ENCODE results near the gene ABTB1.

Gene ABTB1

GRCh38 chr3:127658234-127658633 lies 14.5 kb upstream of the ABTB1 start:
- no peak overlapping the region for H2AFZ ChIP-seq (ENCODE audit: low read length)
- H3K4me3 ChIP-seq (ENCODE audit: low read depth, low read length, poor library complexity, severe bottlenecking) = no peak overlapping the region
- no peaks in the 10 kb centered on the region for H3K27me3 ChIP-seq (ENCODE audit: insufficient read depth, low read length)
- H4K20me1 ChIP-seq (ENCODE audit: insufficient read depth, low read length) = no peaks in the 10 kb centered on the region
- H3K9me3 ChIP-seq (ENCODE audit: low read length) = no peaks in the 10 kb centered on the region
- H3K4me1 ChIP-seq (ENCODE audit: insufficient read depth, low read length, severe bottlenecking) = no peaks in the 10 kb centered on the region
- no peaks in the 10 kb centered on the region for H3F3A ChIP-seq (ENCODE audit: insufficient read depth, low read length)
- peaks cover 12% of the 10 kb centered on the region; the same call in 1 of the 2 replicates for H3K36me3 ChIP-seq (ENCODE audit: insufficient read depth, low read length)
- no peak overlapping the region for H3K9ac ChIP-seq (ENCODE audit: low read length)
- no peak overlapping the region for H3K4me2 ChIP-seq (ENCODE audit: low read length)
- TF ChIP-seq, protein P1, sequence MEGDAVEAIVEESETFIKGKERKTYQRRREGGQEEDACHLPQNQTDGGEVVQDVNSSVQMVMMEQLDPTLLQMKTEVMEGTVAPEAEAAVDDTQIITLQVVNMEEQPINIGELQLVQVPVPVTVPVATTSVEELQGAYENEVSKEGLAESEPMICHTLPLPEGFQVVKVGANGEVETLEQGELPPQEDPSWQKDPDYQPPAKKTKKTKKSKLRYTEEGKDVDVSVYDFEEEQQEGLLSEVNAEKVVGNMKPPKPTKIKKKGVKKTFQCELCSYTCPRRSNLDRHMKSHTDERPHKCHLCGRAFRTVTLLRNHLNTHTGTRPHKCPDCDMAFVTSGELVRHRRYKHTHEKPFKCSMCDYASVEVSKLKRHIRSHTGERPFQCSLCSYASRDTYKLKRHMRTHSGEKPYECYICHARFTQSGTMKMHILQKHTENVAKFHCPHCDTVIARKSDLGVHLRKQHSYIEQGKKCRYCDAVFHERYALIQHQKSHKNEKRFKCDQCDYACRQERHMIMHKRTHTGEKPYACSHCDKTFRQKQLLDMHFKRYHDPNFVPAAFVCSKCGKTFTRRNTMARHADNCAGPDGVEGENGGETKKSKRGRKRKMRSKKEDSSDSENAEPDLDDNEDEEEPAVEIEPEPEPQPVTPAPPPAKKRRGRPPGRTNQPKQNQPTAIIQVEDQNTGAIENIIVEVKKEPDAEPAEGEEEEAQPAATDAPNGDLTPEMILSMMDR (IDR thresholded peaks at IDR 0.05; ENCODE audit: low read length) = no peak
- TF ChIP-seq EZH2 (IDR thresholded peaks at IDR 0.05; ENCODE audit: borderline replicate concordance, low read length) = no peak
- H3K9me2 ChIP-seq (ENCODE audit: low read depth, low read length) = no peaks in the 10 kb centered on the region
- no peaks in the 10 kb centered on the region for H3K79me2 ChIP-seq (ENCODE audit: insufficient read depth, low read length)
- no peak overlapping the region for H3K27ac ChIP-seq (ENCODE audit: low read depth, low read length, poor library complexity, severe bottlenecking)

- H3K9me3 ChIP-seq (ENCODE audit: low read length) = no peaks in the 10 kb centered on the region
- no peak for TF ChIP-seq EZH2 (IDR thresholded peaks at IDR 0.05; ENCODE audit: borderline replicate concordance, low read length)
- TF ChIP-seq, protein P1 (IDR thresholded peaks at IDR 0.05; ENCODE audit: low read length) = no peak
- H3F3A ChIP-seq (ENCODE audit: insufficient read depth, low read length) = no peaks in the 10 kb centered on the region
Observed at GRCh38 chr3:127660621-127661251, 12.0 kb upstream of the ABTB1 start.

DNA sequence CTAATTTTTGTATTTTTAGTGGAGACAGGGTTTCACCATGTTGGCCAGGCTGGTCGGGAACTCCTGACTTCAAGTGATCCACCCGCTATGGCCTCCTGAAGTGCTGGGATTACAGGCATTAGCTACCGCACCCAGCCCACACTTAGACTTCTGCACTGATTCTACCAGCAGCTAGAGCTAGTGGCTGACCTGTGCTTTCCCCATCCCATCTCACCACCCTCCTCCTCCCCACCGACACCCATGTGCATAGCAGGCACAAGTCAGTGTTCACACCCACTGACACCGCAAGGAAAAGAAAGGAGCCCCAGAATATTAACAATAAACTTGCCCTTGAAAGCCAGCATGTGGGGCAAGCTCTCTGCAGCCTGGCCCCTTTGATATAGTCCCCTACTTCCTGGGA lies 11.2 kb upstream of the ABTB1 start:
- no peak overlapping the region for H3K9ac ChIP-seq (ENCODE audit: low read length)
- TF ChIP-seq, protein P1 (IDR thresholded peaks at IDR 0.05; ENCODE audit: low read length) = no peak
- no peak for TF ChIP-seq EZH2 (IDR thresholded peaks at IDR 0.05; ENCODE audit: borderline replicate concordance, low read length)
- H3K4me1 ChIP-seq (ENCODE audit: insufficient read depth, low read length, severe bottlenecking) = no peaks in the 10 kb centered on the region
- H4K20me1 ChIP-seq (ENCODE audit: insufficient read depth, low read length) = no peaks in the 10 kb centered on the region
- H2AFZ ChIP-seq (ENCODE audit: low read length) = no peak overlapping the region
- H3K36me3 ChIP-seq (ENCODE audit: insufficient read depth, low read length) = peaks cover 27% of the 10 kb centered on the region
- no peaks in the 10 kb centered on the region for H3K9me3 ChIP-seq (ENCODE audit: low read length)
- H3K4me3 ChIP-seq (ENCODE audit: low read depth, low read length, poor library complexity, severe bottlenecking) = no peak overlapping the region
- no peaks in the 10 kb centered on the region for H3K79me2 ChIP-seq (ENCODE audit: insufficient read depth, low read length)
- H3K27ac ChIP-seq (ENCODE audit: low read depth, low read length, poor library complexity, severe bottlenecking) = no peak overlapping the region
- H3F3A ChIP-seq (ENCODE audit: insufficient read depth, low read length) = no peaks in the 10 kb centered on the region
- H3K9me2 ChIP-seq (ENCODE audit: low read depth, low read length) = no peaks in the 10 kb centered on the region
- no peak overlapping the region for H3K4me2 ChIP-seq (ENCODE audit: low read length)
- H3K27me3 ChIP-seq (ENCODE audit: insufficient read depth, low read length) = no peaks in the 10 kb centered on the region

More at GRCh38 chr3:127660621-127661251, 12.0 kb upstream of the ABTB1 start:
- no peak overlapping the region for H3K27ac ChIP-seq (ENCODE audit: low read depth, low read length, poor library complexity, severe bottlenecking)
- no peak overlapping the region for H3K4me2 ChIP-seq (ENCODE audit: low read length)
- no peaks in the 10 kb centered on the region for H3K4me1 ChIP-seq (ENCODE audit: insufficient read depth, low read length, severe bottlenecking)
- H3K27me3 ChIP-seq (ENCODE audit: insufficient read depth, low read length) = no peaks in the 10 kb centered on the region
- peaks cover 22% of the 10 kb centered on the region for H3K36me3 ChIP-seq (ENCODE audit: insufficient read depth, low read length)
- no peaks in the 10 kb centered on the region for H4K20me1 ChIP-seq (ENCODE audit: insufficient read depth, low read length)
- H3K4me3 ChIP-seq (ENCODE audit: low read depth, low read length, poor library complexity, severe bottlenecking) = no peak overlapping the region
- no peak overlapping the region for H2AFZ ChIP-seq (ENCODE audit: low read length)
- H3K9ac ChIP-seq (ENCODE audit: low read length) = no peak overlapping the region
- no peaks in the 10 kb centered on the region for H3K79me2 ChIP-seq (ENCODE audit: insufficient read depth, low read length)
- H3K9me2 ChIP-seq (ENCODE audit: low read depth, low read length) = no peaks in the 10 kb centered on the region
